ENCODE measurements around the gene TIMP2.
"Not testable (repeated sequence)": the region's sequence is repeated elsewhere in the genome, so short reads cannot be mapped to it uniquely, and the experiment has no call there.

TIMP2 gene

DNA sequence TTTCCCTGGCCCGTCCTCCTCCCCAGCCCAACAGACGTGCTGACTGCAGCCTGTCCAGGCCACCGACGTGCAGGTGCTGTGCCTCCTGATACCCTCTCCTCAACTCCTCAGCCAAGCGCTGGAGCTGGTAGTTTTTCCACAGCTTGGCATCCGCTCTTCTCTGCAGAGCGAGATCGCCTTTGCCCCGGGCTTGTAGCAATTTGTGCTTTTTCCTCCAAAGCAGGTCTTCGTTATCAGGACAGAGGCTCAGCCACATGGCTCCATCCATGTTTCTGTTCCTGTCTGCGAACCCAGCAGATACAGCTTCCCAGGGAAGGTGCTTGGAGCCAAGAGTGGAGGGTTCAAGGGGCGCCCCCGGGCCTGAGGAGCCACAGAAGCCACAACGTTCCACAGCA lies 33.1 kb downstream of the TIMP2 start:
- POLR2A ChIA-PET, result no interaction called here

DNA sequence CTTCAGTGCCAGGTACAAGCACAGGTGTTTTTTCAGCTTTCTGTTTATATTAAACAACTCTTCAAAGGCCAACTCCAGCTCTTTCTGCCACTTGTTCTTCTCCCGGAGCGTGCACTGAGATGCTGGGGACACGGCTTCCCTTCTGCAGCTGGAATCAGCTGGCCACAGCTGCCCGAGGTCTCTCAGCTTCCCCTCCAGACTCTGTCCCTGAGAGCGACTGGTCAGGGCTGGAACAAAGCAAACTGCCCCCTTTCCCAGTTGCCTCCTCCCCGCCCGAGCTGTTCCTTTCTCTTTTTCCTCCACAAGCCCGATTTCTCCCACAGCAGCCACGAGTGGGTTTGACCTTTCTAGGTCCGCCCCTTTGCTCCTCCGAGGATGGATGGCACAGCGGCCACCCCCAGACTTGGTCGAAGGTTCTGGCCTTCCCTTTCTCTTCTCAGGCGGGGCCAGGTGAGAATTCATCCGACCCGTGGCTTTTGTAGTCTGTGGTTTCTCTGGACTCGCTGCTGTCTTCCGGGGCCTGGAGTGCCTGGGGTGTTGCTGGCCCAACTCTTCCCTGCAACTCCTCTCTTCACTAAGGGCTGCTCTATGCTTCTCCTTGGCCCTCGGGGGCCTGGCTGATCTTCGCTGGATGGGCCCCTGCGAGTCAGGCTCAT lies 33.7 kb downstream of the TIMP2 start:
- TF ChIP-seq, protein P1, sequence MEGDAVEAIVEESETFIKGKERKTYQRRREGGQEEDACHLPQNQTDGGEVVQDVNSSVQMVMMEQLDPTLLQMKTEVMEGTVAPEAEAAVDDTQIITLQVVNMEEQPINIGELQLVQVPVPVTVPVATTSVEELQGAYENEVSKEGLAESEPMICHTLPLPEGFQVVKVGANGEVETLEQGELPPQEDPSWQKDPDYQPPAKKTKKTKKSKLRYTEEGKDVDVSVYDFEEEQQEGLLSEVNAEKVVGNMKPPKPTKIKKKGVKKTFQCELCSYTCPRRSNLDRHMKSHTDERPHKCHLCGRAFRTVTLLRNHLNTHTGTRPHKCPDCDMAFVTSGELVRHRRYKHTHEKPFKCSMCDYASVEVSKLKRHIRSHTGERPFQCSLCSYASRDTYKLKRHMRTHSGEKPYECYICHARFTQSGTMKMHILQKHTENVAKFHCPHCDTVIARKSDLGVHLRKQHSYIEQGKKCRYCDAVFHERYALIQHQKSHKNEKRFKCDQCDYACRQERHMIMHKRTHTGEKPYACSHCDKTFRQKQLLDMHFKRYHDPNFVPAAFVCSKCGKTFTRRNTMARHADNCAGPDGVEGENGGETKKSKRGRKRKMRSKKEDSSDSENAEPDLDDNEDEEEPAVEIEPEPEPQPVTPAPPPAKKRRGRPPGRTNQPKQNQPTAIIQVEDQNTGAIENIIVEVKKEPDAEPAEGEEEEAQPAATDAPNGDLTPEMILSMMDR (IDR thresholded peaks at IDR 0.05; ENCODE audit: insufficient read depth, low read length, missing control alignments), result no peak
- no peak for DNase-seq (ENCODE audit: low read depth, low spot score)
- POLR2A ChIA-PET, result no interaction called here
- CTCF ChIA-PET, result interaction anchor here (1.0 to 2.1 kb wide), 2 partner anchors 23 to 80 kb away, joined by 3 to 10 read pairs; no protein-coding TSS in a partner anchor
- no peak overlapping the region for H3K4me3 ChIP-seq (ENCODE audit: low read depth, low read length)

More for the DNA sequence above, 33.1 kb downstream of the TIMP2 start:
- CTCF ChIA-PET, result no interaction called here
- no peak for DNase-seq (ENCODE audit: low read depth, low spot score)
- TF ChIP-seq, protein P1 (IDR thresholded peaks at IDR 0.05; ENCODE audit: insufficient read depth, low read length, missing control alignments), result no peak
- H3K4me3 ChIP-seq (ENCODE audit: low read depth, low read length), result no peak overlapping the region

DNA sequence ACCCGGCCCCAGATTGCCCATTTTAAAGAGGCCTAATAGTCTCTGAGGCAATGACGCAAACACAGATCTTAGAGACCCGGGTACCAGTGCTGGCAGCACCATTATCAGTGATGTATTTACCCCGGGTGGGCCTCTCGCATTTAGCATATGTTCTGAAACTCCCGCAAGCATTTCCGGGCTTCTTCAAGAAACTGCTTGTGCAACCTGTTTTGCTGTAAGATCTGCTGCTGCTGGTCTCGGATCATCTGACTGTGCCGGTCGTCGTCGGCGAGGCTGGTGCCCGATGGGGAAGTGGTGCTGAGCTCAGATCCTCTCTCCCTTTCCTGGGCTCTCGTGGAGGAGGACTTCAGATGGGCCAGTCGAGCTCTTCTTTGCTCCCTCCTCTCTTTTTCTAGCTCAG lies 34.7 kb downstream of the TIMP2 start:
- H3K4me3 ChIP-seq (ENCODE audit: low read depth, low read length), result no peak overlapping the region
- ChIA-PET CTCF (interaction anchor here (0.9 to 2.1 kb wide), 4 partner anchors 9 to 81 kb away, joined by 3 to 10 read pairs (median 4); no protein-coding TSS in a partner anchor), POLR2A (no interaction called here)
- TF ChIP-seq, protein P1 (IDR thresholded peaks at IDR 0.05; ENCODE audit: insufficient read depth, low read length, missing control alignments), result no peak
- no peak for DNase-seq (ENCODE audit: low read depth, low spot score)

DNA sequence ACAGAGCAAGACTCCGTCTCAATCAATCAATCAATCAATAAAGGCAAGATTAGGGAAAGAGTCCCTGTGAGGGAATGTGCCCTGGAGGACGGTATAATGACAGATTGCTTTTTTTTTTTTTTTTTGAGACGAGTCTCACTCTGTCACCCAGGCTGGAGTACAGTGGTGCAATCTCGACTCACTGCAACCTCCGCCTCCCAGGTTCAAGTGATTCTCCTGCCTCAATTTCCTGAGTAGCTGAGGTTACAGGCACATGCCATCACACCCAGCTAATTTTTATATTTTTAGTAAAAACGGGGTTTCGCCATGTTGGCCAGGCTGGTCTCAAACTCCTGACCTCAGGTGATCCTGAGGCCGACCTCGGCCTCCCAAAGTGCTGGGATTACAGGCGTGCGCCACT lies 35.1 kb downstream of the TIMP2 start:
- CTCF ChIA-PET, result interaction anchor here (0.9 to 2.1 kb wide), 3 partner anchors 8 to 81 kb away, joined by 3 to 10 read pairs (median 4); no protein-coding TSS in a partner anchor
- DNase-seq (ENCODE audit: low read depth, low spot score); POLR2A ChIA-PET; H3K4me3 ChIP-seq (ENCODE audit: low read depth, low read length): not testable (repeated sequence)

DNA sequence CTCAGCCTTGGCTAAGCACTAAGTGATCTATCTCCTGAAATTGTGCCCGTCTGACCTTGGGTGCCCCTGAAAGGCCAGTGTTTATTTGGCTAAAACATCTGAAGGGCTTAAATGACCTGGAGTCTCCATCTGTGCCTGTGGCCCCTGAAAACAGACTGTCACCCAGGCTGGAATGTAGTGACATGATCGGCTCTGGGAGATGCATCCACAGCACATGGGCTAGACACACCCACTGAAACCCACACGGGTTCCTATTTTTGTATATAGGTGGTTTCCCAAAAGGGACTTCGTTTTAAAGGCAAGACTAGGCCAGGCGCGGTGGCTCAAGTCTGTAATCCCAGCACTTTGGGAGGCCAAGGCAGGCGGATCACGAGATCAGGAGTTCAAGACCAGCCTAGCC lies 35.7 kb downstream of the TIMP2 start:
- DNase-seq (ENCODE audit: low read depth, low spot score), result no peak
- ChIA-PET POLR2A (no interaction called here), CTCF (interaction anchor here (1.1 to 2.1 kb wide), 3 partner anchors 24 to 82 kb away, joined by 3 to 10 read pairs (median 3); no protein-coding TSS in a partner anchor)
- no peak overlapping the region for H3K4me3 ChIP-seq (ENCODE audit: low read depth, low read length)
- TF ChIP-seq, protein P1 (IDR thresholded peaks at IDR 0.05; ENCODE audit: insufficient read depth, low read length, missing control alignments), result no peak

DNA sequence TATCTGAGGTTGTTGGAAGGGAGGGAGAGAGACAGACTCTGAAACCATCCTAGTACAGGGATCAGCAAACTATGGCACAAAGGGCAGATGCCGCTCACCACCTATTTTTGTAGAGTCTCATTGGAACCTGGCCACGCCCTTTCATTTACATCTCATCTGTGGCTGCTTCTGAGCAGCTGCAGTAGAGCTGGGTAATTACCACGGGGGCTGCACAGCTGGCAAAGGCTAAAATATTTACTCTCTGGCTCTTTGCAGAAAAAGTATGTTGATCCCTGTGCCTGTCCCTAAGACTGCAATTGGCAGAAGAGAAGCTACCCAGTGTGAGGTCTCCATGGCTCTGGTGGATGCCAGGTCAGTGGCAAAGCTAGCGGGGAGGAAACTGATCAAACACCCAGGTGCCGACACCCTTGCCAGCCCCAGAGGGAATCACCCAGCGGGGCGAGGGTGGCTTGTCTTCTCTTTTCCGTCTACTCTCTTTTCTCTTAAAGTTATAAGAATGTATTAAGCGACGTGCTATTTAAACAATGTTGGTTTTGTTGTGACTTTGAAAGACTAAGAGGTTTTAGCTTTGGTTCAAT lies 36.2 kb downstream of the TIMP2 start:
- DNase-seq (ENCODE audit: low read depth, low spot score), result no peak
- TF ChIP-seq, protein P1 (IDR thresholded peaks at IDR 0.05; ENCODE audit: insufficient read depth, low read length, missing control alignments), result no peak
- POLR2A ChIA-PET, result no interaction called here
- CTCF ChIA-PET, result interaction anchor here (1.1 to 1.4 kb wide), 2 partner anchors 23 to 82 kb away, joined by 3 read pairs; no protein-coding TSS in a partner anchor
- H3K4me3 ChIP-seq (ENCODE audit: low read depth, low read length), result no peak overlapping the region

Measured in AG04449 (cell line).